ENCODE results near the gene NEXMIF.

NEXMIF gene

GRCh38 chrX:74779175-74779574, 146.1 kb downstream of the NEXMIF start (continued):
- no peak for TF ChIP-seq ZNF76 (tag by site-specific recombination; IDR thresholded peaks at IDR 0.05; ENCODE audit: borderline replicate concordance, low read depth)

- H3K4me3 ChIP-seq (ENCODE audit: low read depth, low read length): no peak overlapping the region
- no peak for TF ChIP-seq ZBTB21 (tag by site-specific recombination; IDR thresholded peaks at IDR 0.05)
- TF ChIP-seq ZNF175 (tag by site-specific recombination; IDR thresholded peaks at IDR 0.05): no peak
- no peak for TF ChIP-seq ZNF621 (tag by site-specific recombination; IDR thresholded peaks at IDR 0.05)
- TF ChIP-seq TSHZ1 (tag by site-specific recombination; IDR thresholded peaks at IDR 0.05; ENCODE audit: borderline replicate concordance): no peak
- TF ChIP-seq FEZF1 (tag by site-specific recombination; IDR thresholded peaks at IDR 0.05): no peak
- no peak for TF ChIP-seq ZSCAN30 (tag by site-specific recombination; IDR thresholded peaks at IDR 0.05)
- TF ChIP-seq ZNF544 (tag by site-specific recombination; IDR thresholded peaks at IDR 0.05): no peak
- TF ChIP-seq ZNF157 (tag by site-specific recombination; IDR thresholded peaks at IDR 0.05): no peak
- no peak for TF ChIP-seq ZNF391 (tag by site-specific recombination; IDR thresholded peaks at IDR 0.05; ENCODE audit: borderline replicate concordance, low read depth)
- no peak for TF ChIP-seq ZNF48 (tag by site-specific recombination; IDR thresholded peaks at IDR 0.05)
- TF ChIP-seq KLF9 (tag by site-specific recombination; IDR thresholded peaks at IDR 0.05; ENCODE audit: low read depth): no peak
- H3K4me1 ChIP-seq (ENCODE audit: control insufficient read depth, insufficient read depth, low read length): no peaks in the 10 kb centered on the region
- POLR2A ChIA-PET: no interaction called here
- no peaks in the 10 kb centered on the region for H3K36me3 ChIP-seq (ENCODE audit: control insufficient read depth in 2 of 2, insufficient read depth in 1 of 2, low read length in 2 of 2)
- H3K27ac ChIP-seq (ENCODE audit: extremely low read depth, low read depth, low read length): no peak overlapping the region
- H3K9me3 ChIP-seq (ENCODE audit: control insufficient read depth, insufficient read depth, low read depth, low read length): no peaks in the 10 kb centered on the region
- CTCF ChIA-PET: interaction anchor here (0.7 kb wide), 1 partner anchor 18 kb away, joined by 4 read pairs; no protein-coding TSS in a partner anchor
Observed at GRCh38 chrX:74774988-74775387, 150.3 kb downstream of the NEXMIF start.

GRCh38 chrX:74736450-74736849, 188.8 kb downstream of the NEXMIF start:
- no peaks in the 10 kb centered on the region for H3K4me1 ChIP-seq (ENCODE audit: control insufficient read depth, insufficient read depth, low read length)
- no peaks in the 10 kb centered on the region for H3K9me3 ChIP-seq (ENCODE audit: control insufficient read depth, insufficient read depth, low read depth, low read length)
- CTCF ChIA-PET: no interaction called here
- H3K36me3 ChIP-seq (ENCODE audit: control insufficient read depth in 2 of 2, insufficient read depth in 1 of 2, low read length in 2 of 2): no peaks in the 10 kb centered on the region
- no peak overlapping the region for H3K4me3 ChIP-seq (ENCODE audit: low read depth, low read length)
- H3K27ac ChIP-seq (ENCODE audit: extremely low read depth, low read depth, low read length): no peak overlapping the region
- TF ChIP-seq FEZF1 (tag by site-specific recombination; IDR thresholded peaks at IDR 0.05): no peak
- no peak for TF ChIP-seq ZNF449 (tag by site-specific recombination; IDR thresholded peaks at IDR 0.05)
- no peak for TF ChIP-seq ZNF830 (tag by site-specific recombination; IDR thresholded peaks at IDR 0.05; ENCODE audit: low read depth)
- no peak for TF ChIP-seq GLI4 (tag by site-specific recombination; IDR thresholded peaks at IDR 0.05)
- no peak for TF ChIP-seq ZNF202 (tag by site-specific recombination; IDR thresholded peaks at IDR 0.05; ENCODE audit: borderline replicate concordance)
- no peak for TF ChIP-seq ZBTB17 (tag by site-specific recombination; IDR thresholded peaks at IDR 0.05)
- POLR2A ChIA-PET: no interaction called here

GRCh38 chrX:74705269-74705668, 220.0 kb downstream of the NEXMIF start:
- CTCF ChIA-PET: no interaction called here
- H3K27ac ChIP-seq (ENCODE audit: extremely low read depth, low read depth, low read length): no peak overlapping the region
- no peaks in the 10 kb centered on the region; the same call in 1 of the 2 replicates for H3K9me3 ChIP-seq (ENCODE audit: control insufficient read depth, insufficient read depth, low read depth, low read length)
- no peaks in the 10 kb centered on the region for H3K4me1 ChIP-seq (ENCODE audit: control insufficient read depth, insufficient read depth, low read length)
- POLR2A ChIA-PET: no interaction called here
- no peak for TF ChIP-seq TCF7L2 (IDR thresholded peaks at IDR 0.05; ENCODE audit: borderline replicate concordance, low read depth, low read length)
- no peak for TF ChIP-seq ZNF24 (tag by site-specific recombination; IDR thresholded peaks at IDR 0.05)
- no peak for TF ChIP-seq ZNF658 (tag by site-specific recombination; IDR thresholded peaks at IDR 0.05)
- no peaks in the 10 kb centered on the region for H3K36me3 ChIP-seq (ENCODE audit: control insufficient read depth in 2 of 2, insufficient read depth in 1 of 2, low read length in 2 of 2)
- no peak overlapping the region for H3K4me3 ChIP-seq (ENCODE audit: low read depth, low read length)
